Colon (tissue), 2 donors: ENCODE measurements around the gene DUSP5.

Source experiments
- FAIRE-seq: peaks from 2 replicates; lab custom pipeline; 2012; peaks lifted over from hg19 to GRCh38; lab: Jason Lieb, UNC
- donor health status: control.
- donor health status: control.

The DUSP5 gene

DNA sequence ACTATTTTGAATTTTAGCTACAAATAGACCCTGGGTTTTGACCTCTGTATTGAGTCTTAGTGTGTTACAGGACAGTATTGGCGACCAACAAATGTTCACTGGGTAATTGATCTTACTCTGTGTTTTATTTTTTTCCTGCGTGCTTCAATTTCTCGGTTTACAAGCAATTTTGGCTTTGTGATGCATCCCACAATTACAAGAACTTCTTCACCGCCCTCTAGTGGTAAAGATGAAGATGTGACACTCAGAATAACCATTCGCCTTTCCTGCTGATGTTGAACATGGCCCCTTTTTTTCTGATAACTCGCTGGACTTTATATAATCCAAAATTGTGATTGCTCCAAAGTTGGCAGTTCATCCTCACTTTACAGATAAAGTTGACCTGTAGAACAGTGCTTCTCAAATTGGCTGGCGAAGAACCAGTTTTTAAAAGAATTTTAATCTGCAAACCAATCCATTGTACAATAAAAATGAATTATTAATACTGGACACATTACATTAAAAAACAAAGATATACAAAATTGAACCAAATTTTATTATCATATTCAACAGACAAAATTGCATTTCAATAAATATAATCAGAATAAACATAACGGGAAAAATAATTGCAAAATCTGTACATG lies 49.5 kb downstream of the DUSP5 start:
- peak; percentile 5 for FAIRE-seq

GRCh38 chr10:110548002-110548401 lies 50.3 kb downstream of the DUSP5 start:
- FAIRE-seq, result no peak

DNA sequence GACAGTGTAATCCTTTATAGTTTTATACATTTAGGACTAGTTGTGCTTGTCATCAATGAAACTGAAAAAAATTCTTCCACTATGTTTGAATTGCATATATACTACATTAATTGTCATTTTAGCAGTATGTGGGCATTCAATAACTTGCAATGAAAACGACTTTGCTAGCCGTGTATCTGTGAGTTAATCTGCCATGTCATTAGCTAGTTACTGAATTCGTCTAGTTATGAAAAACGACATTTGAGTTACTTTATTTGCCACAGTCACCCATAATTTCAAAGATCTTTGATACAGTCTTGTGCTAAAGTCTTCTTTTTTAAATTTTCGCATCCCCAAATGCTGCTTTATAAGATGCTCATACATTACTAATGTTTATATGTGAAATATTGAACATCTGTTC lies 51.5 kb downstream of the DUSP5 start:
- FAIRE-seq, result no peak

- no peak for FAIRE-seq
These were observed 56.2 kb downstream of the DUSP5 start for GRCh38 chr10:110553905-110554304.

DNA sequence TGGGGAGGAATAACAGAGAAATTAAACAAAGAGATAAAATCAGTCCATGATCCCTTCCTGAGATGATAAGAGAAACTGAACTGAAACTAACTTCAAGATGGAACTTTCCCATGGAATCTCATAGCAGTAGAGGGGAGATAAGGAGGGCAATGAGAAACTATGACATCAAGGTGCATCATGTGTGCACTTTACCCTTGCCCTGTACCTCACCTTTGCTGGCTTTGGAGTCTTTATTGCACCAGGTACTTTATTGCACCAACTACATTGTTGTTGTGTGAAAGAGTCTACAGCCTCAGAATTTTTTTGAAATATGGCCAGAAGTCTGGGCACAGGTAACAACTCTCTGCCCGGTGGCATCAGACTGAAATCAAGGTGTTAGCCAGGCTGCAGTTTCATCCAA lies 58.6 kb downstream of the DUSP5 start:
- no peak for FAIRE-seq

DNA sequence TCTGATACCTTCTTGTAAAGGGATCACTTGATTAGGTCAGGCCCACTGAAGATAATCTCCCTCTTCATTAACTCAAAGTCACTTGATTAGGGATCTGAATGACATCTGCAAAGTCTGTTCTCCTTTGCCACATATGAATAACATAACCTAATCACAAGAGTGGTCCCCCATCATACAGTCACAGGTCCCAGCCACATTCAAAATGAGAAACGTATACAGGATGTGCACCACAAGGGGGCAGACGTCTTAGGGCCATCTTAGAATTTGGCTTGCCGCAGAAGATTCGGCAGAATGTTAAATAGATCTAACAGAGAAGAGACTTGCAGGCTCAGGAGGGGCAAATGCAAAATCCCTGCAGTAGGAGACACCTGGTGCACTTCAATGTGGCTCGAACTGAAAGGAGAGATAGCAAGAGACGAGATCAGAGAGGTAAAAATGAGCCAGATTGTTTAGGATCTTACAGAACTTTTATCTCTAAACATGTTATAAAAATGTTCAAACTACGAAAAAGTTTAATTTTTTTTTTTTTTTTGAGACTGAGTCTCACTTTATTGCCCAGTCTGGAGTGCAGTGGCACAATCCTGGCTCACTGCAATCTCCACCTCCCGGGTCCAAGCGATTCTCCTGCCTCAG lies 59.4 kb downstream of the DUSP5 start:
- FAIRE-seq, result no peak

GRCh38 chr10:110558041-110558440 lies 60.3 kb downstream of the DUSP5 start:
- no peak for FAIRE-seq

GRCh38 chr10:110560012-110560411 lies 62.3 kb downstream of the DUSP5 start:
- FAIRE-seq, result no peak
